NB4 (cell line): ENCODE data around the gene VPS37B.

ENCODE experiments used
- POLR2A ChIP-seq: IDR thresholded peaks from 2 replicates; pipeline ENCODE4 v1.6.1; 2011; ENCODE audit warnings: mild to moderate bottlenecking; ENCODE audit not compliant: insufficient read length; ENCODE audit errors: extremely low read depth
- TF ChIP-seq, protein P1 (sequence below): IDR thresholded peaks from one replicate; pipeline ENCODE4 v1.5.1; 2012; ENCODE audit warnings: low read depth, low read length
- TF ChIP-seq, protein P2 (sequence below): IDR thresholded peaks from 2 replicates; pipeline ENCODE4 v1.6.1; 2011; ENCODE audit warnings: low read depth, low read length

- TF ChIP-seq, protein P1, sequence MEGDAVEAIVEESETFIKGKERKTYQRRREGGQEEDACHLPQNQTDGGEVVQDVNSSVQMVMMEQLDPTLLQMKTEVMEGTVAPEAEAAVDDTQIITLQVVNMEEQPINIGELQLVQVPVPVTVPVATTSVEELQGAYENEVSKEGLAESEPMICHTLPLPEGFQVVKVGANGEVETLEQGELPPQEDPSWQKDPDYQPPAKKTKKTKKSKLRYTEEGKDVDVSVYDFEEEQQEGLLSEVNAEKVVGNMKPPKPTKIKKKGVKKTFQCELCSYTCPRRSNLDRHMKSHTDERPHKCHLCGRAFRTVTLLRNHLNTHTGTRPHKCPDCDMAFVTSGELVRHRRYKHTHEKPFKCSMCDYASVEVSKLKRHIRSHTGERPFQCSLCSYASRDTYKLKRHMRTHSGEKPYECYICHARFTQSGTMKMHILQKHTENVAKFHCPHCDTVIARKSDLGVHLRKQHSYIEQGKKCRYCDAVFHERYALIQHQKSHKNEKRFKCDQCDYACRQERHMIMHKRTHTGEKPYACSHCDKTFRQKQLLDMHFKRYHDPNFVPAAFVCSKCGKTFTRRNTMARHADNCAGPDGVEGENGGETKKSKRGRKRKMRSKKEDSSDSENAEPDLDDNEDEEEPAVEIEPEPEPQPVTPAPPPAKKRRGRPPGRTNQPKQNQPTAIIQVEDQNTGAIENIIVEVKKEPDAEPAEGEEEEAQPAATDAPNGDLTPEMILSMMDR: no peak
- TF ChIP-seq POLR2A: no peak
- TF ChIP-seq, protein P2, sequence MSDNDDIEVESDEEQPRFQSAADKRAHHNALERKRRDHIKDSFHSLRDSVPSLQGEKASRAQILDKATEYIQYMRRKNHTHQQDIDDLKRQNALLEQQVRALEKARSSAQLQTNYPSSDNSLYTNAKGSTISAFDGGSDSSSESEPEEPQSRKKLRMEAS: no peak
Observed at GRCh38 chr12:122859303-122860039, 36.5 kb downstream of the VPS37B start.
